HEK293 (cell line): ENCODE measurements around the gene PHKG2.

Experiments
- CTCF ChIA-PET: fragments of 350-600 bp; formaldehyde crosslinking; extraction: SDS; loops from one replicate; lab custom pipeline; 2021; ENCODE audit warnings: antibody characterized with exemption; lab: Yijun Ruan, JAX
- POLR2A ChIA-PET: fragments of 300-600 bp; formaldehyde crosslinking; extraction: SDS; loops from one replicate; lab custom pipeline; 2020; ENCODE audit warnings: antibody characterized with exemption, inconsistent platforms; lab: Yijun Ruan, JAX
- H3K27ac ChIP-seq: fragments of 200-500 bp; sonication (Bioruptor generic); 2 replicates; pipeline ENCODE4 v1.5.1; 2014; ENCODE audit warnings: low read depth, low read length, control low read depth, inconsistent platforms; ENCODE audit errors: extremely low read depth
- H3K36me3 ChIP-seq, 2 experiments: fragments of 200-500 bp in 1 of 2; sonication (Bioruptor generic) in 1 of 2; 1 replicate in 1 of 2; 2 replicates in 1 of 2; pipeline ENCODE4 v1.5.1; 2014 to 2017; ENCODE audit warnings: inconsistent platforms in 2 of 2, low read length in 2 of 2; ENCODE audit not compliant: control insufficient read depth in 2 of 2, insufficient read depth in 1 of 2
- H3K4me1 ChIP-seq: fragments of 200-500 bp; sonication (Bioruptor generic); 2 replicates; pipeline ENCODE4 v1.5.1; 2014; ENCODE audit warnings: mild to moderate bottlenecking, low read length, inconsistent platforms; ENCODE audit not compliant: control insufficient read depth, insufficient read depth
- H3K4me3 ChIP-seq: 2 replicates; pipeline ENCODE4 v1.5.1; 2011; ENCODE audit warnings: low read depth, mild to moderate bottlenecking, control low read depth, low read length, moderate library complexity
- H3K9me3 ChIP-seq: fragments of 200-500 bp; sonication (Bioruptor generic); 2 replicates; pipeline ENCODE4 v1.5.1; 2014; ENCODE audit warnings: low read depth, low read length, inconsistent platforms; ENCODE audit not compliant: control insufficient read depth, insufficient read depth
- GLIS1 ChIP-seq: fragments of 450-650 bp; formaldehyde crosslinking; IDR thresholded peaks from 2 replicates; pipeline ENCODE4 v1.5.1; 2016; ENCODE audit warnings: missing biosample characterization, missing genetic modification characterization
- HOXC10 ChIP-seq: sonication (generic); formaldehyde crosslinking; IDR thresholded peaks from 2 replicates; pipeline ENCODE4 v1.8.1; 2023; ENCODE audit warnings: mild to moderate bottlenecking, missing genetic modification reagents
- KLF7 ChIP-seq: fragments of 450-650 bp; formaldehyde crosslinking; IDR thresholded peaks from 2 replicates; pipeline ENCODE4 v1.5.1; 2016; ENCODE audit warnings: missing biosample characterization, missing genetic modification characterization, borderline replicate concordance
- MZF1 ChIP-seq: fragments of 450-650 bp; formaldehyde crosslinking; IDR thresholded peaks from 2 replicates; pipeline ENCODE4 v1.5.1; 2017; ENCODE audit warnings: missing biosample characterization, missing genetic modification characterization, borderline replicate concordance
- ZNF133 ChIP-seq: fragments of 450-650 bp; formaldehyde crosslinking; IDR thresholded peaks from 2 replicates; pipeline ENCODE4 v1.5.1; 2016; ENCODE audit warnings: missing biosample characterization, missing genetic modification characterization
- ZNF24 ChIP-seq: fragments of 450-650 bp; formaldehyde crosslinking; IDR thresholded peaks from 2 replicates; pipeline ENCODE4 v1.5.1; 2016; ENCODE audit warnings: missing biosample characterization, missing genetic modification characterization
- ZNF26 ChIP-seq: fragments of 450-650 bp; formaldehyde crosslinking; IDR thresholded peaks from 2 replicates; pipeline ENCODE4 v1.5.1; 2016; ENCODE audit warnings: missing biosample characterization, missing genetic modification characterization
- ZNF341 ChIP-seq: fragments of 450-650 bp; formaldehyde crosslinking; IDR thresholded peaks from 2 replicates; pipeline ENCODE4; 2016; ENCODE audit warnings: low read depth, missing biosample characterization, missing genetic modification characterization
- ZNF37A ChIP-seq: fragments of 450-650 bp; IDR thresholded peaks from 2 replicates; pipeline ENCODE4 v1.5.1; 2018; ENCODE audit warnings: missing biosample characterization, missing genetic modification characterization
- ZNF518A ChIP-seq: fragments of 450-650 bp; formaldehyde crosslinking; conservative IDR thresholded peaks from 2 replicates; pipeline ENCODE4 v1.5.1; 2016; ENCODE audit warnings: low read depth, missing biosample characterization, missing genetic modification characterization
- ZNF623 ChIP-seq: fragments of 450-650 bp; formaldehyde crosslinking; IDR thresholded peaks from 2 replicates; pipeline ENCODE4 v1.5.1; 2016; ENCODE audit warnings: missing biosample characterization, missing genetic modification characterization
- ZNF629 ChIP-seq: fragments of 450-650 bp; formaldehyde crosslinking; IDR thresholded peaks from 2 replicates; pipeline ENCODE4 v1.5.1; 2017; ENCODE audit warnings: missing biosample characterization, missing genetic modification characterization
- ZNF639 ChIP-seq: fragments of 450-650 bp; formaldehyde crosslinking; IDR thresholded peaks from 2 replicates; pipeline ENCODE4 v1.5.1; 2016; ENCODE audit warnings: missing biosample characterization, missing genetic modification characterization
- ZNF660 ChIP-seq: fragments of 450-650 bp; IDR thresholded peaks from 2 replicates; pipeline ENCODE4 v1.5.1; 2018; ENCODE audit warnings: missing biosample characterization, mild to moderate bottlenecking, missing genetic modification characterization
- ZNF664 ChIP-seq: fragments of 450-650 bp; formaldehyde crosslinking; IDR thresholded peaks from 2 replicates; pipeline ENCODE4 v1.5.1; 2016; ENCODE audit warnings: missing biosample characterization, missing genetic modification characterization
- ZNF677 ChIP-seq: fragments of 450-650 bp; IDR thresholded peaks from 2 replicates; pipeline ENCODE4 v1.5.0; 2018; ENCODE audit warnings: missing biosample characterization, mild to moderate bottlenecking, missing genetic modification characterization, moderate library complexity
- ZNF791 ChIP-seq: fragments of 450-650 bp; formaldehyde crosslinking; IDR thresholded peaks from 2 replicates; pipeline ENCODE4 v1.5.1; 2016; ENCODE audit warnings: missing biosample characterization, missing genetic modification characterization
- ZNF792 ChIP-seq: fragments of 450-650 bp; formaldehyde crosslinking; IDR thresholded peaks from 2 replicates; pipeline ENCODE4 v1.5.1; 2016; ENCODE audit warnings: missing biosample characterization, missing genetic modification characterization
- TF ChIP-seq, protein P1 (sequence below): fragments of 450-650 bp; formaldehyde crosslinking; IDR thresholded peaks from 2 replicates; pipeline ENCODE4 v1.5.1; 2017; ENCODE audit warnings: missing biosample characterization, missing genetic modification characterization
- TF ChIP-seq, protein P2 (sequence below): fragments of 450-650 bp; formaldehyde crosslinking; IDR thresholded peaks from 2 replicates; pipeline ENCODE4 v1.5.1; 2016; ENCODE audit warnings: missing biosample characterization, missing genetic modification characterization
- TF ChIP-seq, protein P3 (sequence below): fragments of 450-650 bp; formaldehyde crosslinking; IDR thresholded peaks from 2 replicates; pipeline ENCODE4 v1.5.1; 2016; ENCODE audit warnings: missing biosample characterization, missing genetic modification characterization

PHKG2 gene

DNA sequence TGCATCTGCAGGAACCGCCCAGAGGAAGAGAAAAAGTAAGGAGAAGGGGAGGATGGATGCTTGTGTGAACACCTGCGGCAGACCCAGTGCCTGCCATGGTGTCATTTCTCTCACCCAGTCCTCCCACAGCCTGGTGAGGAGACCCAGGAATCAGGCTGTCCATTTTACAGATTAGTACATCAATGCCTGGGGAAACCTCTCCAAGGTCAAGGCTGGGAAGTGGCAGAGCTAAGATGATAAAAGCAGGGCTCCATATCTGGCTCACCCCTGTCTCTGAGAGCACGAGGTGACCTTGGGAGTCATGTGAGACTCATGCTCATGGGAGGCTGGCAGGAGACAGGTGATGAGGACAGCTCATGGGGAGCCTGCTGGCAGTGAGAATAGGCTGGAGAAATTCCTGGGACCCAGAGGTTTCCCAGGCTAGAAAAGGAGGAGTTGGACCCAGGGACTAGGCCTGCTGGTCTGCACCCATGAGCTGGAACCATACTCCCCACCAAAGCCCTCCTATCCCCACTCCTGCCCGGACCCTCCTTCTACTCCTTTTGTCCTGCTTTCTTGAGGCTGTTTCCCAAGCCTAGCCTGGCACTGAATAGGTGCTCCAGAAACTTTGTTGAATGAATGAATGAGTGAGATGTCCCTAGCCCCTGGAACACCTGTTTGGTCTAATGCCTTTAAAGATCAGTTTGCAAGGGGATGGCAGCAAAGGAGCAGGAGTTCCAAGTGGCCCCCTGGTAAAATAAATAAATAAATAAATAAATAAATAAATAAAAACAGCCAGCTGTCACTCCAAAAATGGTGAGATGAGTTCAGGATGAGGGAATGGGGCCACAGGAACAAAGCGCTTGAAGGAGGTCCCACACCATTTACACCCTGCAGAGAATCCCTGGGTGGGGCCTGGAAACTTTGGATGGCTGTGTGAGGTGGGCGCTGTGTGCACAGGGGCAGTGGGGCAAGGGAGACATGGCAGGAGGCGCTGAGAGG, 37.2 kb downstream of the PHKG2 start:
- Histone ChIP-seq H3K36me3 (peaks cover 0 to 50% of the 10 kb centered on the region in 2 experiments; a peak in 1 of 3 replicates), H3K9me3 (no peaks in the 10 kb centered on the region), H3K4me1 (peaks cover 3% of the 10 kb centered on the region; the same call in 1 of the 2 replicates), H3K4me3 (peak overlapping the region; percentile 96), H3K27ac (no peak overlapping the region; the same call in 1 of the 2 replicates)
- CTCF ChIA-PET = interaction anchor here (0.7 to 1.2 kb wide), 3 partner anchors 21 to 155 kb away, joined by 3 read pairs; no protein-coding TSS in a partner anchor
- POLR2A ChIA-PET = interaction anchor here (1.0 to 2.2 kb wide), 3 partner anchors 20 to 38 kb away, joined by 4 to 7 read pairs (median 6); partner anchors contain the start of gene PHKG2
- TF ChIP-seq ZNF677 (tag by site-specific recombination) (no peak), ZNF518A (tag by site-specific recombination) (peak; percentile 84), KLF7 (tag by site-specific recombination) (peak; percentile 24; the same call in 1 of the 2 replicates), MZF1 (tag by site-specific recombination) (no peak), ZNF792 (tag by site-specific recombination) (no peak), ZNF26 (tag by site-specific recombination) (no peak), GLIS1 (peak; percentile 62), ZNF660 (tag by site-specific recombination) (no peak), ZNF341 (no peak), ZNF623 (peak; percentile 64), ZNF629 (tag by site-specific recombination) (0 out of 2 replicates have a peak, but pooled peaks have one; percentile 10), HOXC10 (no peak), ZNF37A (tag by site-specific recombination) (no peak), ZNF664 (0 out of 2 replicates have a peak, but pooled peaks have one; percentile 61), ZNF791 (tag by site-specific recombination) (peak; percentile 10; the same call in 1 of the 2 replicates), ZNF24 (tag by site-specific recombination) (peak; percentile 41; the same call in 1 of the 2 replicates), ZNF639 (tag by site-specific recombination) (0 out of 2 replicates have a peak, but pooled peaks have one; percentile 21), ZNF133 (tag by site-specific recombination) (no peak)
- TF ChIP-seq, protein P1, sequence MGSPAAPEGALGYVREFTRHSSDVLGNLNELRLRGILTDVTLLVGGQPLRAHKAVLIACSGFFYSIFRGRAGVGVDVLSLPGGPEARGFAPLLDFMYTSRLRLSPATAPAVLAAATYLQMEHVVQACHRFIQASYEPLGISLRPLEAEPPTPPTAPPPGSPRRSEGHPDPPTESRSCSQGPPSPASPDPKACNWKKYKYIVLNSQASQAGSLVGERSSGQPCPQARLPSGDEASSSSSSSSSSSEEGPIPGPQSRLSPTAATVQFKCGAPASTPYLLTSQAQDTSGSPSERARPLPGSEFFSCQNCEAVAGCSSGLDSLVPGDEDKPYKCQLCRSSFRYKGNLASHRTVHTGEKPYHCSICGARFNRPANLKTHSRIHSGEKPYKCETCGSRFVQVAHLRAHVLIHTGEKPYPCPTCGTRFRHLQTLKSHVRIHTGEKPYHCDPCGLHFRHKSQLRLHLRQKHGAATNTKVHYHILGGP = no peak
- TF ChIP-seq, protein P2, sequence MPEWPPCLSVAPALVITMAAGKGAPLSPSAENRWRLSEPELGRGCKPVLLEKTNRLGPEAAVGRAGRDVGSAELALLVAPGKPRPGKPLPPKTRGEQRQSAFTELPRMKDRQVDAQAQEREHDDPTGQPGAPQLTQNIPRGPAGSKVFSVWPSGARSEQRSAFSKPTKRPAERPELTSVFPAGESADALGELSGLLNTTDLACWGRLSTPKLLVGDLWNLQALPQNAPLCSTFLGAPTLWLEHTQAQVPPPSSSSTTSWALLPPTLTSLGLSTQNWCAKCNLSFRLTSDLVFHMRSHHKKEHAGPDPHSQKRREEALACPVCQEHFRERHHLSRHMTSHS (tag by site-specific recombination) = no peak
- TF ChIP-seq, protein P3, sequence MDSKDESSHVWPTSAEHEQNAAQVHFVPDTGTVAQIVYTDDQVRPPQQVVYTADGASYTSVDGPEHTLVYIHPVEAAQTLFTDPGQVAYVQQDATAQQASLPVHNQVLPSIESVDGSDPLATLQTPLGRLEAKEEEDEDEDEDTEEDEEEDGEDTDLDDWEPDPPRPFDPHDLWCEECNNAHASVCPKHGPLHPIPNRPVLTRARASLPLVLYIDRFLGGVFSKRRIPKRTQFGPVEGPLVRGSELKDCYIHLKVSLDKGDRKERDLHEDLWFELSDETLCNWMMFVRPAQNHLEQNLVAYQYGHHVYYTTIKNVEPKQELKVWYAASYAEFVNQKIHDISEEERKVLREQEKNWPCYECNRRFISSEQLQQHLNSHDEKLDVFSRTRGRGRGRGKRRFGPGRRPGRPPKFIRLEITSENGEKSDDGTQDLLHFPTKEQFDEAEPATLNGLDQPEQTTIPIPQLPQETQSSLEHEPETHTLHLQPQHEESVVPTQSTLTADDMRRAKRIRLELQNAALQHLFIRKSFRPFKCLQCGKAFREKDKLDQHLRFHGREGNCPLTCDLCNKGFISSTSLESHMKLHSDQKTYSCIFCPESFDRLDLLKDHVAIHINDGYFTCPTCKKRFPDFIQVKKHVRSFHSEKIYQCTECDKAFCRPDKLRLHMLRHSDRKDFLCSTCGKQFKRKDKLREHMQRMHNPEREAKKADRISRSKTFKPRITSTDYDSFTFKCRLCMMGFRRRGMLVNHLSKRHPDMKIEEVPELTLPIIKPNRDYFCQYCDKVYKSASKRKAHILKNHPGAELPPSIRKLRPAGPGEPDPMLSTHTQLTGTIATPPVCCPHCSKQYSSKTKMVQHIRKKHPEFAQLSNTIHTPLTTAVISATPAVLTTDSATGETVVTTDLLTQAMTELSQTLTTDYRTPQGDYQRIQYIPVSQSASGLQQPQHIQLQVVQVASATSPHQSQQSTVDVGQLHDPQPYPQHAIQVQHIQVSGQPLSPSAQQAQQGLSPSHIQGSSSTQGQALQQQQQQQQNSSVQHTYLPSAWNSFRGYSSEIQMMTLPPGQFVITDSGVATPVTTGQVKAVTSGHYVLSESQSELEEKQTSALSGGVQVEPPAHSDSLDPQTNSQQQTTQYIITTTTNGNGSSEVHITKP (tag by site-specific recombination) = no peak
